AG08396 (cell line): ENCODE data around the gene LBX2.
A peak's percentile ranks its signal among the peaks of the same experiment; 100 is the strongest.

Experiments
- DNase-seq: peaks from one replicate; pipeline ENCODE4 v3.0.0; 2012; ENCODE audit warnings: low spot score, mixed read lengths

The LBX2 gene, protein sequence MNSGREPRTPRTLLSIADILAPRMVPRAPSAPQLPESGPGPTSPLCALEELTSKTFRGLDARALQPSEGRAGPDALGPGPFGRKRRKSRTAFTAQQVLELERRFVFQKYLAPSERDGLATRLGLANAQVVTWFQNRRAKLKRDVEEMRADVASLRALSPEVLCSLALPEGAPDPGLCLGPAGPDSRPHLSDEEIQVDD

DNA sequence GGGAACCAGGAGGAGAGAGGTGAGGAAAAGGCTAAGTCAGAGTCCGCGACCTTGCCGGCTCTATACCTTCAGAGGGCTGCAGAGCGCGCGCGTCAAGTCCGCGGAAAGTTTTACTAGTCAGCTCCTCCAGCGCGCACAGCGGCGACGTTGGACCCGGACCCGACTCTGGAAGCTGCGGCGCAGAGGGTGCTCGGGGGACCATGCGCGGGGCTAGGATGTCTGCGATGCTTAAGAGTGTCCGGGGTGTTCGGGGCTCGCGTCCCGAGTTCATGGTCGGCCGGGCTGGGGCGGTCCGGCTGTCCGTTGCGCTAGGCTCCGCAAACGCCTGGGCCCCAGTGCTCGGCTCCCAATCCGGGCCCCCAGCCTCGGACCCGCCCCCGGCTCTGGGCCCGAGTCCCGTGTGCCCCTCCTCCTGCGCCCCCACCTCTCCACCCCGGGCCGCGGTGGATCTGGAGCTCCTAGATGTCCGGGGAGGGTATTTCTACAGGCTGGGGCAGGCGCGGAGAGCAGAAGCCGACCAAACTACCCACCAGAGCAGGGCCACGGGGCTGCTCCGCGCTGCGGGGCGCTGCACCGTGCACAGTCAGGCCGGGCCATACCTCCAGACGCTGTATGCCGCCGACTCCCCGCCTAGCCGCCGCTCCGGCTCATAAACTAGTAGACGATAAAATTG lies at the start of gene LBX2:
Gene LBX2 (minus strand): TSS at position 337 of the 673 bp plus-strand sequence. CDS start 66 bp downstream, at position 271.
- DNase-seq = peak; percentile 40

DNA sequence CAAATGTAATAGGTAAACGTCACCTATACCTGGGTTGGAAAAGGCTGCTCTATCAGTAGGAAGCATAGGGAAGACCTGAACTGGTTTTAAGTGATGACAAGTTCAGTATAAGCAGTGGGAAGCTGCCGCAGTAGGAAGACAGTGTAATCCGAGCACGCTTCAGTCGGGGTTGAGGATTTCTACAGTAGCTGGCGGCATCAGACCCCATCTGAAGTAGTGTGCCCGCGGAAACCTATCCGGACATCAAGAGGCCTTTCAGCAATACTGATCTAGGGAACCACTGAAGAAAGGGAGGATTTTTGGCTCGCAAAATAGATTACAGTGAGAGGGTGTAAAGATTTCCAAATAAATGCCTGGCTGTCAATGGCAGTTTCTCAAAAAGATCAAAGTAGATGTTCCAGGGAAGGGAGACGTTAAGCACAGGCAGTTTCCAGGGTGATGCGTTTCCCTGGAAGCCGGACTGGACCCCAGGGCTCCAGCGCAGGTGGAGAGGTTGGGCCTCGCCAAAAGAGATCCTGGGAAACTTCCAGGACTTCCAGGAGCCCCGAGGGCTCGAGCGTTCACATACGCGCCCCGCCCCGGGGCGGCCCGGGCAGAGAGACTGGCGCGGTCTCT lies 49.0 kb upstream of the LBX2 start:
- no peak for DNase-seq

DNA sequence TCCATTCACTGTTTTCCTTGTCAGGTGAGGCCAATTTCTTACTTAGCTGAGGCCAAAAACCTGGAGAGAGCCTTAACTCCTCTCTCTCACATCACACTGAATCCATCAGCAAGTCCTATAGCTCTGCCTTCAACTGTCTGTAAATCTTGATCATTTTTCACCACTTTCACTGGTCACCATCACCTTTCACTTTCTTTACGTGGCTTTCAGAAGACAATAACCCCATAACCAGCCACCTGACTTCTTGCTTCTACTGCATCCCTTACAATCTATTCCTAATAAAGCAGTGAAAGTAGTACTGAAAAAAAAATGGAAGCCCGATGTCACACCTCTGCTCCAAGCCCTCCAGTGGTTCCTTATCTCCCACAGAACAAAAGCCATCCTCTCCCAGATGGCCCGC lies 46.6 kb upstream of the LBX2 start:
- DNase-seq = no peak

DNA sequence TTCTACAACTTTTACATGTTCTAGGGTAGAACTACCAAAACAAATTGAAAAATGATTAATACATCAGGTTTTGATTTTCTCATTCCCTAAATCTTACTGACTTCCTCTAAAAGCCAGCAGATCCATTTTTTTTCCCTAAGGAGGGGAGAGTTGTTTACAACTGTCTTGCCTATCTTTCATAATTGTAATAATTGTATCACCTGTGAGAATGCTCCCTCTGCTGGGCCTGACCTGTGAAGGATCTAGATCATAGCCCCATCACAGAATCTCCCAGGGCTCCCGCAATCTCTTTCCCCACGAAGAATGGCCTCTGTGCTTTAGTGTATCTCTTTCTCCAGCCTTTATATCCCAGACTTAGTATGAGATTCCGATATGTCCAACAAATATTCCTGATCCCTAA lies 45.2 kb upstream of the LBX2 start:
- DNase-seq = no peak

DNA sequence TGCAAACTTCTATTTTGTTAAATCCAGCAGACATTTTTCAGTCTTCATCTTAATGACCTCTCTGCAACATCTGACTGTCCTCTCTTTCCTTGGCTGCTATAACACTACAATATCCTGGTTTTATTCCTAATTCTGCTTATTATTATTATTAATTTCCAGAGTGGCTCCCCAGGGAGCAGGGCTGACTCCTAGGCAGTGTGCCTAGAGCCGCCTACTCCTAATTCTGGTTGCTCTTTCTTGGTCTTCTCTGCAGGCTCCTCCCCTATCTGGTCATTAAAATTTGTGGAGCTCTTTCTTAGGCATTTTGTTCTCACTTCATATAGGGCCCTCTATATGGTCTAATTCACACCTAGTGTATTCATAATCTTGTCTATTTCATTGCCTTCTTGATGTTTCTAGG lies 43.6 kb upstream of the LBX2 start:
- DNase-seq = no peak

DNA sequence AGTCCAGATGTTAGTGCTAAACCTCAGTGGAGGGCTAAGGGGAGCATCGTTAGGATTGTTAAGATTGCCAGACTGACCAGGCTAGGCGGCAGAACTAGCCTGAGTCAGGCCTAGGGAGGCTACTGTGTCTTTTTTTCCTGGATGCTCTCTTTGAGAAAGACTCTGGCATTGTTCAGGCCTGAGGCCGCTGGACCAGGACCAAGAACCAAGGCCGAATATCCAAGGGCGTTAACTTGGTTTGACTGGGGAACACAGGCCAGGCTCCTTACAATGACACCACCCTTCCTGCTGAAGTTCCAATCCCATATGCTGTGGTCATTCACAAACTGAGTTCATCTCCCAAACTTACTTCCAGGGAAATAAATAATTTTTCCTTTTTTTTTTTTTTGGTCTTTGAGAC lies 40.9 kb upstream of the LBX2 start:
- DNase-seq = no peak

DNA sequence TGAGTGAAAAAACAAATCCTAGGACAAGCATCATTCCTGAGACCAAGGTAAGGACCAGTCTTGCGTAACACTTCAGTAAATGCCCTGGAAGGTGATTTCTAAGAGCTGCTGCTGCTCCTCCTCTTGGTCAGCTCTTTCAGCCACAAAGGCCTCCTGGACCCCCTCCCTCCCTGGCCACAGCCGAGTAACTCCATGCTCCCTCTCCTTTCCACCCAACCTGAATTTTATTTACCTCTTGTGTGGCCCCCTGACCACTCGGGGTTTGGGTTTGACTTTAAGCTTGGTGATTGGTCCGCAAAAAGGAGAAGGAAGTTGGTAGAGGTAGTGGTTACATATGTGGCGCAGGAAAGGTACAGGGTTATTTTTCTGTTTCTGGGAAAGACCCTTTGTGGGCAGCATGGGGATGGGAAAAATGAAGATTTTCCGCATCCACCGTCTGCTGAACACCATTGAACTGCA lies 39.5 kb upstream of the LBX2 start:
- DNase-seq = no peak

DNA sequence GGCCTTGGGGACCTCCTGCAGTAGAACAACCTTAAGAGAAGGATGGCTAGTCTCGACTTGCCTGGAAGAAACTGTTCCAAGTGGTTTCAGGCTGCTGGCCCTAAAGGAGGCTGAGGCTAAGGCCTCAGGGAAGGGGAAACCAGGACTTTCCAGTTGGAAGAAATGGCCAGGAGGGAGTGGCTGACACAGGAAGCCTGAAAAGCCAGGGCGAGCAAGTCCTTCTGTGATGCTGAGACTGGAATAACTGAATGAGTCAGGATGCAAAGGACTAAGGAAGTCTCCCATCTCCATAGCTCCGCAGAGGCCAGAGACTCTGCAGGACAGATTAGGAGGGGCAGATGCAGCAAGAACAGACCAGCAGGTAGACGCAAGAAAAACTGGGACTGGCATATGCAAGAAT lies 37.7 kb upstream of the LBX2 start:
- DNase-seq = no peak

DNA sequence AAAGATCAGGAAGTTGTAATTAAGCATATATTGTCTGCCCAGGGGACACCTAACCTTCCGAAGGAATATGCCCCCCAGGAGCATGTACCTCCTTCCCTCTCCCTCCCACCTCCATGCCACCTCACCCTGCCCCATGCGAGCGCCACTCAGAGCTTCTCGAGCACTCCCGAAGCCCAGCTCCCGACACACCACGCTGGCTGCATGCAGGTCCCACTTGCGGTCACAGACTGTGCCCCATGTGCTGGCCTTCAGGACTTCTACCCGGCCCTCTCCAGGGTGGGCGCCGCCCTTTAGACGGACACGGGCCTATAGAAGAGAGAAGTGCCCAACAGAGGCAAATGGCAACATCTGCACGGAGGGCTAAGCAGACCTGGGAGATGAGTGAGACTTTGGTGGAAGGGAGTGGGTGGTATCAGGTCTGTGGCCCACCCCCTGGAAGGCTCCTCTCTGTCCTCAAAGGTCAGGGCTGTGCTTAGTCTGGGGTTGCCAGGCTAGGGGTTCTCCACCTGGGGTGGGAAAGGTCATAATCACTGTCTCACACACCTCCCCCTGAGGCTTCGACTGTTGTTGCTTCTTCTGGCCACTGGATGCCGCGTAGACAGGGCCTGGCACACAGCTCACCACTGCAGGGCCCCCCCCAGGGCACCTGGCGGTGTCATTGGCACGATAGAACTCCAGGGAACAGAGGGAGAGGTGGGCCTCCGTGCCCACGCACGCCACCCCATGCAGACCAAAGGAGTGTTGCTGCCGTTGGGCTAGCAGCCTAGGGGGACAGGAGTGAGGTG lies 37.0 kb upstream of the LBX2 start:
- DNase-seq = no peak

DNA sequence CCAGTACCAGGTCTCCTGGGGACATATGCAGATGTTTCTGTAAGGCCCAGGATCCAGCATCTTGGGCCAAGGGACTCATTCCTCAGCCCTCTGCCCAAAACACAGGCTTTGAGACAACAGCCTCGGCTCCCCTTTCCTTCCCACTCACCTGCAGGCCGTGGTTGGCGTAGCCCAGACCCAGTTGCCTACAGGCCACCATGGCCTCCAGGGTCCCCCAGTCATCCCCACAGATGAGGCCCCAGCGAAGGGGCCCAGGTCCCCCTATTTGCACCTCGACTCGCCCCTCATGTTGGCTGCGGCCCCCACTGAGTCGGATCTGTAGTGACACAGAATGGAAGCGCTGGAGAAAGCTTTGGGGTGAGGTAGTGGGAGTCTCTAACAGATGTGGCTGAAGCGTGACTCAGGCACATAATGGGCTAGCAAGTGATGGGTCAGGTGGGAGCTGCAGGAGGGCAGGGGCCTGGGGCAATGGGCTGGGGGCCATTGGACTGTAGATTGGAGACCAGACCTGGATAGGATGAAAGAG lies 36.1 kb upstream of the LBX2 start:
- DNase-seq = no peak

DNA sequence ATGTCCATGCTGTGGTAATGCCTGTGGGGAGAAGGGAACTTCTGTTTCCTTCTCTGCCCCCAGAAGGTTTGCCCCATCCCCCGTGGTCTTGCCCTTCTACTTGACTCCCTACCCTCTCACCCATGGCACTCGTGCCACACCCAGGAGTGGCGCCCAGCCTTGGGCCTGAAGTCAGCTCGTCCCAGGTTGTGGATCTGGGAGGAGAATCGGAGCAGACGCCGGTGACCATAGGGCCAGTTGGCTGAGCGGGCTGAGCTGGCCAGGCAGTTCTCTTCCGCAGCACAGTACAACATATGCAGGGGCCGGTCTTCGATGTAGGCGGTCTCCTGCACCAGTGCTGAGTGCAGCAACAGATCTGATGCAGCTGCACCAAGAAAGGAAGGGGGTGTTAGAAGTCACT lies 35.0 kb upstream of the LBX2 start:
- no peak for DNase-seq

DNA sequence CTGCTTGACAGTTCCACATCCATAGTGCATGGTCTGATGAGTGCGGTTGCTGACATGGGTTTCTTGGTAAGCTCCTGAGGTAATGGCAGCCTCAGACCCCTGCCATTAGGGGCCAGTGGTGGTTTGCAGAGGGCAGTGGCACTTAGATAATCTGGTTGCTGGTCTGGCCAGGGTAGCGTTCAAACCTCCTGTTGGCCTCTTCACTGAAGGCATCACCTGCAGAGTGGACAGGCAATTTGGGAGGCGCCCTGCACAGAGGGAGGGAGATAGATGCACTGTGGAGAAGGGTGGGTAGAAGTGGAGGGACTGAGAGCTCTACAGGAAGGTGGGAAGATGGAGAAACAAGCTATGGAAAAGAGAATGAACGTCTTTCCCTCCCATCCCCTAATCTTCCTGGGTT lies 34.1 kb upstream of the LBX2 start:
- DNase-seq = no peak

DNA sequence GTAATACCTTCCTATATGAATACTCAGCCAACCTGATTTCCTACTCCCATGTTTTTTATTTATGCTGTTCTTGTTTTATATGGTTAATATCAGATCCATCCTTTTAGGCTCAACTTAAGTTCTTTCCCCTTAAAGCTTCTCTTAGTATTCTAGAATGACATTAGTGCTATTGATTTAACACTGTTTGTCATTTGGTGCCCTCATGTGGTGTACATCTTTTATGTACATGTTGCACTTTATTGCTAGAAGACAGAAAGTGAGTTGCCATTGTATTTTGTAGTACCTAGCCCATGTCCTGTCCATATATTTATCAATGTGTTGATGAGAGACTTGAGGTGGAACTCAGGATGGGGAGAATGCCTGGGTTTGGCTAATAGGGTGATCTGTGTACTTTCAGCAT lies 32.8 kb upstream of the LBX2 start:
- peak; percentile 40 for DNase-seq

DNA sequence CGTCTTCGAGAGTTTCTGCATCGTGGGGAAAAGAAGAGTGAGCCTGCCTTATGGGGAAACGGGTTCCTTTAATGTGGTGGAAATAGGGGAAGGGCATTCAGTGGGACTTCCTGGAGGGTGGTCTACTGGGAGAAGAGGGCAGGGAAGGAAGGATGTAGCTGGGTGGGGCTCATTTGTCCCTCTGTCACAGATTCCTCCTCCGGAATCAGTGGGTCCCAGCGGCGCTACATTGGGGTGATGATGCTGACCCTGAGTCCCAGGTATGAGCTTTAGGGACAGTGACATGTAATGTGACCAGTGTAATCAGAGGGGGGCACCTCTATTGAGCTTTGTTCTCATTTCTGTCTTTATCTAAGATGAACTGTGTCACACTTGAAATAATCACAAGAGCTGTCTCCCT lies 32.3 kb upstream of the LBX2 start:
- DNase-seq = no peak

DNA sequence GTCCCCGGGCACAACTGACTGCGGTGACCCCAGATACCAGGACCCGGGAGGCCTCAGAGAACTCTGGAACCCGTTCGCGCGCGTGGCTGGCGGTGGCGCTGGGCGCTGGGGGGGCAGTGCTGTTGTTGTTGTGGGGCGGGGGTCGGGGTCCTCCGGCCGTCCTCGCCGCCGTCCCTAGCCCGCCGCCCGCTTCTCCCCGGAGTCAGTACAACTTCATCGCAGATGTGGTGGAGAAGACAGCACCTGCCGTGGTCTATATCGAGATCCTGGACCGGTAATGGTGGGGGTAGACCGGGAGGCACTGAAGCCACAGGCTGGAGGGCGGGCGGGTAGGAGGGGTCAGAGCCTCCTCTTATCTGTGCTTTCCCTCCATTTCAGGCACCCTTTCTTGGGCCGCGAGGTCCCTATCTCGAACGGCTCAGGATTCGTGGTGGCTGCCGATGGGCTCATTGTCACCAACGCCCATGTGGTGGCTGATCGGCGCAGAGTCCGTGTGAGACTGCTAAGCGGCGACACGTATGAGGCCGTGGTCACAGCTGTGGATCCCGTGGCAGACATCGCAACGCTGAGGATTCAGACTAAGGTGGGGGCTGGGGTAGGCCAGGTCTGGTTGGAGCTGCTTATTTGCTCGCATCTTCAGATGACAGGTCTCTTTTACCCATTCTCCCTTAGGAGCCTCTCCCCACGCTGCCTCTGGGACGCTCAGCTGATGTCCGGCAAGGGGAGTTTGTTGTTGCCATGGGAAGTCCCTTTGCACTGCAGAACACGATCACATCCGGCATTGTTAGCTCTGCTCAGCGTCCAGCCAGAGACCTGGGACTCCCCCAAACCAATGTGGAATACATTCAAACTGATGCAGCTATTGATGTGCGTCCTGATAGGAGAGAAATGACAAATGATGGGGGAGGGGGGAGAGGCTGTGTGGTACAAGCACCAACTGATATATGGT lies 31.1 kb upstream of the LBX2 start:
- peak; percentile 63 for DNase-seq

DNA sequence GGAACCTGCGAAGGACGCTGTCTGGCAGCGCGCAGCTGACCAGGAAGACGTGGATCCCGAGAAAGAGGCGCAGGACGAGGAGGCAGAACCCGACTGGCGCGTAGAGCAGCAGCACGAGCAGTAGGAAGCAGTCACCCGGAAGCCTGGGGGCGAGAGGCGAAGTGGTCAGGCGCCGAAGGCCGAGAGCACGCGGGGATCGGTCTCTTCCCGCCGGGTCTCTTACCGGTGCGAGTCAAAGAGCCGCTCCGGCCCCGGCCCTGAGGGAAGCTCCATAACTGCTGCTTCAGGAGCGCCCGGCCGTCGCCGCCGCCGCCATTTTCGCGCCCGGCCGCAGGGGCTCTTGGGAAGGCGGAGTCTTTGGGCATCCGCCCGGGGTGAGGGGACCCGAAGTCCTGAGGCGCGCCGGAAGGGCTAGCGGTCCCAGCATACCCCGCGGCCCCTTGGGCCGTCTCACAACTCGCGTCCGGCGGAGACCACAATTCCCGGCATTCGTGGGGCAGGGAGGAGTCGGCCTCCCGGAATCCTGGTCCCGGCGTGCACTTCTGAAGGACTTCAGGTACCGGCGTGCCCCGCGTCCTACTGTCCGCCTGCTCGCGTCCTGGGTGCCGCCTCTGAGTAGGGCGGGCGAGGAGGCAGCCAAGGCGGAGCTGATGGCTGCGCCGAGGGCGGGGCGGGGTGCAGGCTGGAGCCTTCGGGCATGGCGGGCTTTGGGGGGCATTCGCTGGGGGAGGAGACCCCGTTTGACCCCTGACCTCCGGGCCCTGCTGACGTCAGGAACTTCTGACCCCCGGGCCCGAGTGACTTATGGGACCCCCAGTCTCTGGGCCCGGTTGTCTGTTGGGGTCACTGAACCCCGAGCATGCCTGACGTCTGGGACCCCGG lies 30.2 kb upstream of the LBX2 start, which contains the start of the genes AUP1 and HTRA2:
Gene AUP1 (minus strand): TSS at position 350 of the 882 bp plus-strand sequence. CDS start 77 bp downstream, at position 273.
Gene HTRA2 (plus strand): TSS at position 577 of the 882 bp plus-strand sequence. CDS start 74 bp downstream, at position 651.
- peak; percentile 99 for DNase-seq

DNA sequence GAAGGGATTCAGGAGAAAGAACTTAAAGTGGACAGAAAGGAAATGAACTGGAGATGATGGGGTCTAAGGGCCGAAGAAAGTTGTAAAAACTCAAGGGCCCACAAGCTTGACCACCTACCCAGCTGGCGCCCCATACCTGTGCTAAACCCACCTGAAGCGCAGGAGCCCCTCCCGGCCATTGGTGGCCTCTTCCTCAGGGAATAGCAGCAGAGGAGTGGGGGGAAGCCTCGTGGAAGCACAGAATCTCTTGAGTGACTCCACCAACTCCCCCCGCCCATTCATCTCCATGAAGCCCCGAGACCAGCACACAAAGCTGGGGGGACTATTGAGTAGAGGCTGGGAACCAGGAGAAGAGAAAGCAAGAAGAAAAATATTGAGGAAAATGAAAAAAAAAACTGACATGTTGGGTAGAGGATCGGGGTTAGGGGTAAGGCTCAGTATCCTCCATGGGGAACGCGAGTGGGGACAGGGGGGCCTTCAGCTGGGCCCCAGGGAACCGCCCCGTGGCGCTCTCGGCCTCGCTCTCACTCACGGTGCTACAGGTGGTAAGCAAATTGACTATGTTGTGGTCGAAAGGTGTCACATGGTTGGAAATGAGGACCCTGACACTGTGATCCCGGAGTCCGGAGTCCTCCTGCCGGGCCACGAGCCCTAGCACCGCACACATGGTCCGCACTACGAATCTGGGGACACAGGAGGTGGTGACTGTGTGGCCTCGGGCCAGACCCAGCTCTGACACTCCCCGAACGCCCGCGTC lies 29.4 kb upstream of the LBX2 start:
- no peak for DNase-seq

DNA sequence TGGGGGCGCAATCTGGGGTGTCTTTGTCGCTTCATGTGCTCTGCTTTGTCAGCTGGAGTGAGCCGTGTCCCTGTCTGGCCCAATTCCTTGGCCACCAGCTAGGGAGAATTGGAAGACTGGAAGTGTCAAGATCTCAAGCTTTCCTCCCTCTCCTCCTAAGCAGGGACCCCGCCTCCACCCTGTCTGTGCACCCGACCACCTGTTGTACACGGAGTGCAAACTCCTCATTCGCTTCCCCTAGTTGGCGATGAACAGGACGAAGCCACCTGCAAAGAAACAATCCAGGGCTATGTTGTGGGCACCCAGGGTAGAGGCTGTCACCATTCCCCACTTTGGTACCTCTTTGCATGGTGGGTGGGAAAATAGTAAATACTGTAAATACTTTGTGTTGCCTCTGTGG lies 28.3 kb upstream of the LBX2 start:
- DNase-seq = no peak

DNA sequence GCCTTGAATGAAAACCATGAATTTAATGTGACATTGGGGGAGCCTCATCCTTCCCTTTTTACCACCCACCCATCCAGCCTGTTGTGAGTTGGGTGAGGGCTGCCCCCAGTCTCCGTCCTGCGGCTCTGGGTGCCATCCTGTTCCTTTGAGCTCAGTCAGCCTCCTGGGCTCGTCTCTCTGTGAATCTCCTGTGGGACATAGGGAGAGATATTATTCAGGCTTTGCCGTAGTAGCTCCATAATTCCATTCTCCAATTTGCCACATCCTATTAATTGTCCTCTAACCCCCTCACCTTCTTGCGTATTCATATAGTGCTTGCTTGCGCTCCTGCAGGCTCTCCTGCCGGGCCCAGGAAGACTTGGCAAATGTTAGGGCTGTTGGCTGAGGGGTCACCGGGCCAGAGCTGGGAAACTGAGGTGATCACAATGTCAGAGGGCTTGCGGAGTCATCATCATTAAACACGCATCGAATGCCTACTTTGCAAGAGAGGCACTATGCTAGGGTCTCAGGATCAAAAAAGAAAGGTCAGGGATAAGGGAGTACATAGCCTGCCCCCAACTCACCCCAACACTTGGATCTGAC lies 27.3 kb upstream of the LBX2 start:
- no peak for DNase-seq
